CD4-positive, alpha-beta T cell treated with Interleukin-2 at 100 ng/mL for 4 hours (primary cell): Measurements from ENCODE around the gene MMP19.
A peak's percentile ranks its signal among the peaks of the same experiment; 100 is the strongest.

Experiments
- DNase-seq: peaks from one replicate; pipeline ENCODE4 v3.0.0-alpha.2; 2020; ENCODE audit warnings: low spot score

Gene MMP19

DNA sequence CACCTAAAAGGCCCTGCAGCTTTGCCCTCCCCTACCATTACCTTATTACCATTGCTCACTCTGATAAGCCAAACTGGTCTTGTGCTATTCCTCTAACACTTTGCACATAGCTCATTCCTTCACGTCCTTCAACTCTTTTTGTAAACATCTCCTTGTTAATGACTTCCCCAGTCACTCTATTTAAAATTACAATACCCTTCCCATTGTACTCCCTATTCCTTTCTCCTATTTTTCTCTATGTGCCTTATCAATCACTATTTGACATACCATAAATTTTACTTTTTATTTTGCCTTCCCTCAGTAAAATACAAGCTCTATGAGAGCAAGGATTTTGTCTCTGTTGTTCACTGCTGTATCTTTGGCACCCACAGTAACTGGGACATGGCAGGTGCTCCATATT is 30.6 kb downstream of the MMP19 start:
- no peak for DNase-seq

DNA sequence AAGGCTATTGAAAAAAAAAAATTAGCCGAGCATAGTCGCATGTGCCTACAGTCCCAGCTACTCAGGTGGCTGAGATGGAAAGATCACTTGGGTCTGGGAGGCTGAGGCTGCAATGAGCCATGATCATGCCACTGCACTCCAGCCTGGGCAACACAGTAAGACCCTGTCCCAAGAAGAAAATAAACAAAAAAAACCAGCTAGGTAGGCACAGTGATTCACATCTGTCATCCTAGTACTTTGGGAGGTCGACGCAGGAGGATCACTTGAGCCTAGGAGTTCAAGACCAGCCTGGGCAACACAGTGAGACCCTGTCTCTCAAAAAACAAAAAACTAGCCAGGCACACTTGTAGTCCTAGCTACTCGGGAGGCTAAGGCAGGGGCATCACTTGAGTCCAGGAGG is 33.5 kb downstream of the MMP19 start:
- no peak for DNase-seq

DNA sequence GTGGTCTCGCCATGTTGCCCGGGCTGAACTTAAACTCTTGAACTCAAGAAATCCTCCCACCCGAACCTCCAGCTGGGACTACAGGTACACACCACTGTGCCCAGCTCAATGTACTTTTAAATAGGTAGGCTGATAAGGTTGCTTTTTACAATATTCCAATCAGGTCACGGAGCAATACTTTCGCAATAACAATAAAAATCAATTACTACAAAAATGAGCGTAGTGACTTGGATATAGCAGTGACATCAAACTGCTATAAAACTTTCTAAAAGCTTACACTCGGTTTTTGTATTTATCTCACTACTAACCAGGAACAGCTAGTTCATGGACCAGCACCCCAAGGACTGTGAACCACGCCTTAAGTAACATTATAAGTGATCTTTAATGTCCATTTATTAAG is 35.8 kb downstream of the MMP19 start:
- no peak for DNase-seq

DNA sequence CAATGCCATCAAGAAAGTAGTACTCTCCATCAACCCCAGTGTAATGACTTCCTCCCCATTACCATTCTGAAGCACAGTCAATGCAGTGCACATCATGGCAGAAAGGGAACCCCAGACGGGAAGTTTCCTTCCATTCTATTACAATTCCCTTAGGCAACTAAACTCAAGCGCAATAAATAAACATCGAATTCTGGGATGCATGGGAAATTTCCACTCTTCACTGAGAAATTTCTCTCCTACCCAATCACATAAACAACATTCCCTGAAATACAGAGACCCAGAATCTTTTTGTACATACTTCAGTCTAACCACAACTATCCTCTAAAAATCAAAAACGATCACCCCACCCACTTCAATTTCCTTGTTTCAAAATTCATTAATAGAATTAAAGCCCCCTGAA is 45.2 kb downstream of the MMP19 start:
- no peak for DNase-seq

DNA sequence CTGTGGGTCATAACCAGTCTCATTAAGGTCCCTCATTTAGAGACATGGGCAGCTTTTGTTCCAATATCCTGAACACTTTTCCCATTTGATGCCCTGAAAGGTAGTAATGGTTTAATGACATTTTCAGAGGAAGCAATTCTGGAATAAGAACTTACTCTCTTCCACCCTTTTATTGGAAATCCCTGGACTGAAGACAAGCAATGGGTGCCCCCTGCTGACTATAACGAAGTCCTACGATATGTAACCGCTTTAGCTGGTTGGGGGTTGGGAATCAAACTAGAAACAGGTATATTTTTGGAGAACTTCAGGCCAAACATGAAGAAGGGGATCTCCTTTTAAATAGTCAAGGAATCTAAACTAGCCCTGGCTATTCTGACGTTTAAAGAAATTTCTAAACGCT is 45.7 kb downstream of the MMP19 start:
- peak; percentile 18 for DNase-seq

DNA sequence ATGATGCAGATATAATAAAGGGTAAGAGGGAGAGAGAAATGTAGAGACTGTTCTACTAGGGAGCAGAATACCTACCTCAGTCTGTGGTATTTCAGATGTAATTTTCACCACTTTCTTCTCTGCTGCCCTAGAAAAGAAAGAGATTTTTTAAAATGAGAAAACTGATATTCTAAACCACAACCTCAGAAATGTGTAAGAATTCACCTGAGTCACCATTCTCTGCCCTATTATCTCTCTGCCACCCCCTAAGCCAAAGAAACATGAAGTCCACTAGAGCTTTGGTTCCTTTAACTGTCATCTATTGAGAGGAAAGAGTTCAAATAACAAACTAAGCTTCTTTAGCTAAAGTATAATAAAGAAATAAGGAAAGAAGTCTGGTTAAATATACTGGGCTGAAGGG is 46.8 kb downstream of the MMP19 start:
- no peak for DNase-seq

DNA sequence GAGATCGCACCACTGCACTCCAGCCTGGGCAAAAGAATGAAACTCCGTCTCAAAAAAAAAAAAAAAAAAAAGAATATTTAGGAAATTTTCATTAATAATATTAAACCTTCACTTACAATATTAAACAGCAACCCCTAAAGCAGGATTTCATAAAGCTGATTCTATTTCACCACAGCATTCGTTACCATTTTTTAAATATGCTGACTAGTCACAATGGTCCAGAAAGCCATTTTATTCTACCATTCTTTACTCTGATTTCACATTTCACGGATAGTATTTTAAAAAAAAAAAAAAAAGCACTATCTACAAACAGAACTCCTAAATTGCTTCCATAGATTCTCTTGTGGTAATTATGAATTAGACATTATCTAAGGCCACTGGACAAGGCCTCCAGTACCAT is 52.8 kb downstream of the MMP19 start:
- no peak for DNase-seq

DNA sequence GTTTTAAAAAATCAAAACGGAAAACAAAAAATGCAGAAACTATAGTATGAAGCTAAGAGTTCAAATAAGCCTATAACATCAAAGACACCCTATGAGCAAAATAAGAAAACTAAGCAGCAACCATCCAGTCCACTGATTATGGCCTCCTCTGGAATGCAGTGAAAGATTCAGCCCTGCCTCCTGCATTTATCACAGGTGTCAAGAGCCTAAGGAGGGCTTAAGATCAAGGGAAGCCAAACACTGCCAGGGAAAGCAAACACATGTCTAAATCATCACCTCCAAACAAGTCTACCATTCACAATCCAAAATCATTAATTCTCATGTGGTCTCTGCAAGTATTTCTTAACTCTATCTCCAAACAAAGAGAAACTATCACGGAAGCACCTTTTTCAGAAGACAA is 53.6 kb downstream of the MMP19 start:
- no peak for DNase-seq

DNA sequence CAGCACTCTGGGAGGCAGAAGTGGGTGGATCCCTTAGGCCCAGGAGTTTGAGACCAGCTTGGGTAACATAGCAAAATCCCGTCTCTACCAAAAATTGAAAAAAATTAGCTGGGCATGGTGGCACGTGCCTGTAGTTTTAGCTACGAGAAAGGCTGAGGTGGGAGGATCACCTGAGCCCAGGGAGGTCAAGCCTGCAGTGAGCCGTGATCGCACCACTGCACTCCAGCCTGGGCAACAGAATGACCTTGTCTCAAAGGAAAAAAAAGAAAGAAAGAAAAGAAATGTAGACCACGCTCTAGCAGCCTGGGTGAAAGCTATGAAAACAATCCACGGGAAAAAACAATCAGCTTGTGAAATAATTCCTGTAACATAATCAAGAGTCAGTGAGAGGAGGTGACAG is 54.2 kb downstream of the MMP19 start:
- no peak for DNase-seq
